Glutamatergic neuron (in vitro differentiated cells): Measurements from ENCODE around the gene MRTFB. TPM values are rescaled to one million over a fixed set of nuclear protein-coding genes. Genes with fewer than 3 reads are reported as not detected.
"Not testable (repeated sequence)": the region's sequence is repeated elsewhere in the genome, so short reads cannot be mapped to it uniquely, and the experiment has no call there.

Experiments
- DNase-seq: peaks from one replicate; pipeline ENCODE4 v3.0.0; 2022
- H3K27ac Mint-ChIP-seq: one replicate; pipeline ENCODE4 v1.8.0; 2020; ENCODE audit warnings: mild to moderate bottlenecking, mixed read lengths, inconsistent platforms; ENCODE audit not compliant: unreplicated experiment
- H3K27me3 Mint-ChIP-seq: one replicate; pipeline ENCODE4 v1.8.0; 2020; ENCODE audit warnings: mild to moderate bottlenecking, moderate library complexity, mixed read lengths, inconsistent platforms; ENCODE audit not compliant: unreplicated experiment
- H3K36me3 Mint-ChIP-seq: one replicate; pipeline ENCODE4 v1.8.0; 2020; ENCODE audit warnings: mild to moderate bottlenecking, mixed read lengths, inconsistent platforms; ENCODE audit not compliant: unreplicated experiment
- H3K4me1 Mint-ChIP-seq: one replicate; pipeline ENCODE4 v1.8.0; 2020; ENCODE audit warnings: mild to moderate bottlenecking, low read depth, mixed read lengths, inconsistent platforms; ENCODE audit not compliant: unreplicated experiment
- H3K4me3 Mint-ChIP-seq: one replicate; pipeline ENCODE4 v1.8.0; 2020; ENCODE audit warnings: mild to moderate bottlenecking, mixed read lengths, inconsistent platforms; ENCODE audit not compliant: unreplicated experiment
- H3K9me3 Mint-ChIP-seq: one replicate; pipeline ENCODE4 v1.8.0; 2020; ENCODE audit warnings: mild to moderate bottlenecking, moderate library complexity, mixed read lengths, inconsistent platforms; ENCODE audit not compliant: unreplicated experiment
- CTCF ChIP-seq: fragments of 200-600 bp; sonication (generic); IDR thresholded peaks from one replicate; pipeline ENCODE4 v1.5.0; 2021; ENCODE audit not compliant: partially characterized antibody, unreplicated experiment
- long read RNA-seq: library from polyadenylated mRNA; unstranded; transcript quantifications from one replicate; pipeline ENCODE4 v2.0.0, GENCODE V29; 2020; ENCODE audit not compliant: unreplicated experiment
- total RNA-seq: library from RNA; stranded (reverse); fragmentation: NEBNext Ultra II Directional; extraction: Animal tissue kit (Norgen Biotek cat#: 25700); gene quantifications from one replicate; pipeline ENCODE4 v1.2.1, GENCODE V29; 2021; ENCODE audit not compliant: unreplicated experiment

The MRTFB gene
- total RNA-seq = 29.6 TPM
- long read RNA-seq = 0 reads

- no peaks in the 10 kb centered on the region for H3K36me3 Mint-ChIP-seq
- peak within 1 kb of the TSS; percentile 90 for H3K4me3 Mint-ChIP-seq
- peak within 1 kb of the TSS; percentile 70 for H3K27ac Mint-ChIP-seq
- peak; percentile 92 for DNase-seq
- no peak for TF ChIP-seq CTCF
- no peaks in the 10 kb centered on the region for H3K27me3 Mint-ChIP-seq
- H3K9me3 Mint-ChIP-seq = peaks cover 1% of the 10 kb centered on the region
- peaks cover 2% of the 10 kb centered on the region for H3K4me1 Mint-ChIP-seq
These were observed at the start of gene MRTFB for GRCh38 chr16:14070877-14071575. Gene MRTFB (plus strand): TSS chr16:14071319. CDS start chr16:14140607, 69,288 bp downstream.

- not testable (repeated sequence) for H3K36me3 Mint-ChIP-seq, H3K27me3 Mint-ChIP-seq, DNase-seq, H3K4me1 Mint-ChIP-seq, H3K4me3 Mint-ChIP-seq, H3K9me3 Mint-ChIP-seq, H3K27ac Mint-ChIP-seq
These were observed 47.6 kb upstream of the MRTFB start for GRCh38 chr16:14023526-14023925.

GRCh38 chr16:14024283-14024682, 46.8 kb upstream of the MRTFB start:
- no peak for DNase-seq
- no peaks in the 10 kb centered on the region for H3K4me1 Mint-ChIP-seq
- no peak for TF ChIP-seq CTCF
- H3K4me3 Mint-ChIP-seq = no peak overlapping the region
- no peaks in the 10 kb centered on the region for H3K9me3 Mint-ChIP-seq
- no peaks in the 10 kb centered on the region for H3K36me3 Mint-ChIP-seq
- no peak overlapping the region for H3K27ac Mint-ChIP-seq
- no peaks in the 10 kb centered on the region for H3K27me3 Mint-ChIP-seq

- no peak overlapping the region for H3K4me3 Mint-ChIP-seq
- no peak overlapping the region for H3K27ac Mint-ChIP-seq
- DNase-seq = no peak
- H3K9me3 Mint-ChIP-seq = no peaks in the 10 kb centered on the region
- no peaks in the 10 kb centered on the region for H3K4me1 Mint-ChIP-seq
- no peaks in the 10 kb centered on the region for H3K36me3 Mint-ChIP-seq
- H3K27me3 Mint-ChIP-seq = no peaks in the 10 kb centered on the region
- TF ChIP-seq CTCF = no peak
These were observed 44.4 kb upstream of the MRTFB start for GRCh38 chr16:14026572-14027285.

GRCh38 chr16:14028202-14028601, 42.9 kb upstream of the MRTFB start:
- TF ChIP-seq CTCF = no peak
- Mint-ChIP-seq H3K9me3 (no peaks in the 10 kb centered on the region), H3K27ac (no peak overlapping the region), H3K36me3 (no peaks in the 10 kb centered on the region), H3K4me3 (no peak overlapping the region), H3K4me1 (no peaks in the 10 kb centered on the region), H3K27me3 (no peaks in the 10 kb centered on the region)
- DNase-seq = no peak
